HFF-Myc (cell line): ENCODE results near the gene CDC42BPA.
A peak's percentile ranks its signal among the peaks of the same experiment; 100 is the strongest.

ENCODE experiments used
- DNase-seq: peaks from one replicate; pipeline ENCODE4 v3.0.0-alpha.2; 2011; ENCODE audit warnings: low read depth; ENCODE audit errors: extremely low read depth
- H3K4me3 ChIP-seq: replicated peaks from 2 replicates; pipeline ENCODE4 v1.5.1; 2011; ENCODE audit warnings: low read depth, mild to moderate bottlenecking, control low read depth, low read length
- CTCF ChIP-seq: IDR thresholded peaks from 2 replicates; pipeline ENCODE4 v1.5.1; 2012; ENCODE audit warnings: mild to moderate bottlenecking, low read depth, low read length, control low read depth; ENCODE audit errors: missing control alignments

CDC42BPA gene

GRCh38 chr1:227317011-227317451 lies 1.3 kb downstream of the CDC42BPA start:
- TF ChIP-seq CTCF, result no peak
- peak overlapping the region; percentile 84 for H3K4me3 ChIP-seq
- no peak for DNase-seq

- TF ChIP-seq CTCF, result no peak
- peak overlapping the region; percentile 84 for H3K4me3 ChIP-seq
- no peak for DNase-seq
Measured at GRCh38 chr1:227316456-227316855, 1.8 kb downstream of the CDC42BPA start.

GRCh38 chr1:227315629-227316346 lies 2.5 kb downstream of the CDC42BPA start:
- TF ChIP-seq CTCF, result no peak
- H3K4me3 ChIP-seq, result peak overlapping the region; percentile 84
- DNase-seq, result no peak

- peak overlapping the region; percentile 84 for H3K4me3 ChIP-seq
- no peak for DNase-seq
- TF ChIP-seq CTCF, result no peak
Measured at GRCh38 chr1:227314014-227314848, 4.1 kb downstream of the CDC42BPA start.

- no peak overlapping the region for H3K4me3 ChIP-seq
- DNase-seq, result no peak
- TF ChIP-seq CTCF, result no peak
Measured at GRCh38 chr1:227312361-227313025, 5.8 kb downstream of the CDC42BPA start.

- TF ChIP-seq CTCF, result no peak
- no peak for DNase-seq
- no peak overlapping the region for H3K4me3 ChIP-seq
Measured at GRCh38 chr1:227311389-227312001, 6.8 kb downstream of the CDC42BPA start.
